ENCODE results near the gene PCDH9. TPM values are rescaled to one million over a fixed set of nuclear protein-coding genes. Genes with fewer than 3 reads are reported as not detected.

Gene PCDH9
- polyA plus RNA-seq, 3 donors: 0.03 TPM; not detected in 1

DNA sequence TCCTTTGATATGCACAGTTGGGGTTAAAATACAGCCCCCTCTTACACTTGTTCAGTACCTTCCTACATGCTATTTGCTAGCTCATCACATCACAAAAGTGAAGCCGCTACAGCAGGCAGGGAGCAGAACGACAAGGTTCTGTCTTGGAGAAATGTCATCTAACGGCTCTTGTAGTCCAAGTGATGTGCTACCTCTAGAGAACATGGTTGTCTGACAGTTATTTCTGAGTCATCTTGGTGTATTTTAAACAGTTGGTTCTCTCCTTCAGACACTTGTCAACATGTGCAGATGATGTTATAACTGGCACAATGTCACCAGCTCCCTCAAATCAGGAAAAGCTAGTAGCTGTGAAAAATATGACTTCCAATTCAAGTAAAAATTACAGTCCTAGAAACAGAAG is 865.0 kb downstream of the PCDH9 start:
- Histone ChIP-seq H3K27ac (ENCODE audit: low read depth in 1 of 2, low read length in 2 of 2) (no peak overlapping the region), H4K20me1 (ENCODE audit: insufficient read depth, low read length) (no peaks in the 10 kb centered on the region), H3K79me2 (ENCODE audit: insufficient read depth, low read length) (no peaks in the 10 kb centered on the region), H3K9me3 (replicated peaks in 1 of 2; ENCODE audit: control insufficient read depth in 1 of 2, insufficient read depth in 1 of 2, low read length in 2 of 2) (no peaks in the 10 kb centered on the region), H3K4me3 (replicated peaks in 1 of 3; ENCODE audit: low read depth in 2 of 3, low read length in 3 of 3) (no peak overlapping the region), H2AFZ (ENCODE audit: insufficient read depth, low read depth, low read length, poor library complexity, severe bottlenecking) (no peak overlapping the region), H3K9ac (ENCODE audit: insufficient read depth, low read length, poor library complexity, severe bottlenecking) (no peak overlapping the region), H3K36me3 (replicated peaks in 1 of 2; ENCODE audit: control insufficient read depth in 1 of 2, insufficient read depth in 2 of 2, low read length in 2 of 2) (no peaks in the 10 kb centered on the region), H3K27me3 (ENCODE audit: control insufficient read depth in 2 of 2, insufficient read depth in 2 of 2, low read length in 2 of 2) (no peaks in the 10 kb centered on the region), H3K4me1 (ENCODE audit: control insufficient read depth in 1 of 2, insufficient read depth in 2 of 2, low read length in 2 of 2) (no peaks in the 10 kb centered on the region), H3K4me2 (replicated peaks; ENCODE audit: extremely low read depth, low read length, poor library complexity, severe bottlenecking) (no peak overlapping the region)
- Mint-ChIP-seq H3K27ac (no peak overlapping the region), H3K27me3 (ENCODE audit: low read depth in 3 of 3) (no peaks in the 10 kb centered on the region), H3K9me3 (peaks cover 0 to 4% (median 2%) of the 10 kb centered on the region in 7 donors), H3K4me1 (no peaks in the 10 kb centered on the region), H3K36me3 (no peaks in the 10 kb centered on the region), H3K4me3 (no peak overlapping the region)
- TF ChIP-seq, protein P1, sequence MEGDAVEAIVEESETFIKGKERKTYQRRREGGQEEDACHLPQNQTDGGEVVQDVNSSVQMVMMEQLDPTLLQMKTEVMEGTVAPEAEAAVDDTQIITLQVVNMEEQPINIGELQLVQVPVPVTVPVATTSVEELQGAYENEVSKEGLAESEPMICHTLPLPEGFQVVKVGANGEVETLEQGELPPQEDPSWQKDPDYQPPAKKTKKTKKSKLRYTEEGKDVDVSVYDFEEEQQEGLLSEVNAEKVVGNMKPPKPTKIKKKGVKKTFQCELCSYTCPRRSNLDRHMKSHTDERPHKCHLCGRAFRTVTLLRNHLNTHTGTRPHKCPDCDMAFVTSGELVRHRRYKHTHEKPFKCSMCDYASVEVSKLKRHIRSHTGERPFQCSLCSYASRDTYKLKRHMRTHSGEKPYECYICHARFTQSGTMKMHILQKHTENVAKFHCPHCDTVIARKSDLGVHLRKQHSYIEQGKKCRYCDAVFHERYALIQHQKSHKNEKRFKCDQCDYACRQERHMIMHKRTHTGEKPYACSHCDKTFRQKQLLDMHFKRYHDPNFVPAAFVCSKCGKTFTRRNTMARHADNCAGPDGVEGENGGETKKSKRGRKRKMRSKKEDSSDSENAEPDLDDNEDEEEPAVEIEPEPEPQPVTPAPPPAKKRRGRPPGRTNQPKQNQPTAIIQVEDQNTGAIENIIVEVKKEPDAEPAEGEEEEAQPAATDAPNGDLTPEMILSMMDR (IDR thresholded peaks at IDR 0.05): no peak
- WGBS (ENCODE audit: insufficient coverage): 80% methylated on average over 3 of the region's 3 CpGs
- intact Hi-C loops (cut with micrococcal nuclease): no loop called here
- no peak for DNase-seq

GRCh38 chr13:66364346-66364745 is 865.8 kb downstream of the PCDH9 start:
- Mint-ChIP-seq H3K9me3 (peaks cover 0 to 4% (median 2%) of the 10 kb centered on the region in 7 donors), H3K27me3 (ENCODE audit: low read depth in 3 of 3) (no peaks in the 10 kb centered on the region), H3K36me3 (no peaks in the 10 kb centered on the region), H3K4me3 (no peak overlapping the region), H3K4me1 (no peaks in the 10 kb centered on the region), H3K27ac (no peak overlapping the region)
- Histone ChIP-seq H3K27ac (ENCODE audit: low read depth in 1 of 2, low read length in 2 of 2) (no peak overlapping the region), H3K4me1 (ENCODE audit: control insufficient read depth in 1 of 2, insufficient read depth in 2 of 2, low read length in 2 of 2) (no peaks in the 10 kb centered on the region), H3K9ac (ENCODE audit: insufficient read depth, low read length, poor library complexity, severe bottlenecking) (no peak overlapping the region), H3K79me2 (ENCODE audit: insufficient read depth, low read length) (no peaks in the 10 kb centered on the region), H3K36me3 (replicated peaks in 1 of 2; ENCODE audit: control insufficient read depth in 1 of 2, insufficient read depth in 2 of 2, low read length in 2 of 2) (no peaks in the 10 kb centered on the region), H3K9me3 (replicated peaks in 1 of 2; ENCODE audit: control insufficient read depth in 1 of 2, insufficient read depth in 1 of 2, low read length in 2 of 2) (no peaks in the 10 kb centered on the region), H3K4me3 (replicated peaks in 1 of 3; ENCODE audit: low read depth in 2 of 3, low read length in 3 of 3) (no peak overlapping the region), H3K27me3 (ENCODE audit: control insufficient read depth in 2 of 2, insufficient read depth in 2 of 2, low read length in 2 of 2) (no peaks in the 10 kb centered on the region), H3K4me2 (replicated peaks; ENCODE audit: extremely low read depth, low read length, poor library complexity, severe bottlenecking) (no peak overlapping the region), H4K20me1 (ENCODE audit: insufficient read depth, low read length) (no peaks in the 10 kb centered on the region), H2AFZ (ENCODE audit: insufficient read depth, low read depth, low read length, poor library complexity, severe bottlenecking) (no peak overlapping the region)
- TF ChIP-seq, protein P1 (IDR thresholded peaks at IDR 0.05): no peak
- intact Hi-C loops (cut with micrococcal nuclease): no loop called here
- DNase-seq: no peak
